Activated T-cell treated with anti-CD3 and anti-CD28 coated beads for 1 hour (primary cell): ENCODE results near the gene CMSS1.

ENCODE experiments used
- DNase-seq: peaks from one replicate; pipeline ENCODE4 v3.0.0-alpha.2; 2020; ENCODE audit warnings: low read depth

Gene CMSS1

GRCh38 chr3:99903869-99904268, 86.2 kb downstream of the CMSS1 start:
- DNase-seq = no peak

- DNase-seq = no peak
Observed at GRCh38 chr3:99907959-99908544, 90.4 kb downstream of the CMSS1 start.

- DNase-seq = no peak
Observed at GRCh38 chr3:99909714-99910495, 92.2 kb downstream of the CMSS1 start.

GRCh38 chr3:99910752-99911290, 93.2 kb downstream of the CMSS1 start:
- DNase-seq = no peak

GRCh38 chr3:99911433-99911832, 93.8 kb downstream of the CMSS1 start:
- DNase-seq = no peak

- no peak for DNase-seq
Observed at GRCh38 chr3:99915906-99916432, 98.3 kb downstream of the CMSS1 start.

- no peak for DNase-seq
Observed at GRCh38 chr3:99918715-99919114, 101.1 kb downstream of the CMSS1 start.

- DNase-seq = no peak
Observed at GRCh38 chr3:99919694-99920093, 102.0 kb downstream of the CMSS1 start.

- no peak for DNase-seq
Observed at GRCh38 chr3:99920481-99921376, 103.1 kb downstream of the CMSS1 start.

GRCh38 chr3:99921377-99921695, 103.7 kb downstream of the CMSS1 start:
- no peak for DNase-seq

GRCh38 chr3:99921986-99922385, 104.3 kb downstream of the CMSS1 start:
- DNase-seq = no peak

GRCh38 chr3:99923873-99924272, 106.2 kb downstream of the CMSS1 start:
- DNase-seq = no peak

- DNase-seq = no peak
Observed at GRCh38 chr3:99925584-99926230, 108.0 kb downstream of the CMSS1 start.

GRCh38 chr3:99927671-99928457, 110.2 kb downstream of the CMSS1 start:
- no peak for DNase-seq

GRCh38 chr3:99928771-99929744, 111.4 kb downstream of the CMSS1 start:
- DNase-seq = no peak

GRCh38 chr3:99929745-99930139, 112.1 kb downstream of the CMSS1 start:
- DNase-seq = no peak

- no peak for DNase-seq
Observed at GRCh38 chr3:99931059-99931458, 113.4 kb downstream of the CMSS1 start.

- DNase-seq = no peak
Observed at GRCh38 chr3:99933971-99934750, 116.5 kb downstream of the CMSS1 start.
